OCI-LY1 (cell line): ENCODE results near the gene FGF14.

Experiments used
- CTCF ChIP-seq: fragments of 200-600 bp; sonication (generic), shearing (Covaris generic); IDR thresholded peaks from 2 replicates; pipeline ENCODE4 v1.5.1; 2017; ENCODE audit warnings: mild to moderate bottlenecking, antibody characterized with exemption, low read length, moderate library complexity, mixed read lengths
- EZH2 ChIP-seq: fragments of 200-600 bp; sonication (generic), shearing (Covaris generic); IDR thresholded peaks from 2 replicates; pipeline ENCODE4 v1.8.0; 2017; ENCODE audit warnings: borderline replicate concordance, mixed run types, mild to moderate bottlenecking, antibody characterized with exemption, low read length, moderate library complexity, mixed read lengths

GRCh38 chr13:102021777-102022176 is 380.1 kb downstream of the FGF14 start:
- no peak for TF ChIP-seq CTCF
- TF ChIP-seq EZH2, result no peak
